Renal cortex interstitium (tissue), 11 donors: ENCODE data around the gene ICE1. TPM values are rescaled to one million over a fixed set of nuclear protein-coding genes. Genes with fewer than 3 reads are reported as not detected.
"Not testable (repeated sequence)": the region's sequence is repeated elsewhere in the genome, so short reads cannot be mapped to it uniquely, and the experiment has no call there.

ENCODE experiments used
- DNase-seq, 11 donors: peaks; one replicate each; pipeline ENCODE4 v3.0.0-alpha.2; 2013; ENCODE audit warnings: low read depth in 9 of 11, low spot score in 4 of 11; ENCODE audit errors: extremely low read depth in 1 of 11
- polyA plus RNA-seq, 3 donors: library from polyadenylated mRNA; unstranded; fragments of 120-200 nt; gene quantifications; one replicate each; pipeline ENCODE4 v1.2.1, GENCODE V29; 2013; ENCODE audit not compliant: insufficient read length in 3 of 3

The ICE1 gene
- polyA plus RNA-seq, 3 donors: 33.4 to 42.6 (median 38.4) TPM

- no peak for DNase-seq
Observed at GRCh38 chr5:5424736-5425135, 2.3 kb downstream of the ICE1 start.

GRCh38 chr5:5430136-5430535, 7.7 kb downstream of the ICE1 start:
- DNase-seq: no peak

- DNase-seq: no peak
Observed at GRCh38 chr5:5432020-5432707, 9.7 kb downstream of the ICE1 start.

- DNase-seq: no peak
Observed at GRCh38 chr5:5436203-5436760, 13.8 kb downstream of the ICE1 start.

- no peak for DNase-seq
Observed at GRCh38 chr5:5437227-5438172, 15.0 kb downstream of the ICE1 start.

- no peak for DNase-seq
Observed at GRCh38 chr5:5451863-5452262, 29.4 kb downstream of the ICE1 start.

DNA sequence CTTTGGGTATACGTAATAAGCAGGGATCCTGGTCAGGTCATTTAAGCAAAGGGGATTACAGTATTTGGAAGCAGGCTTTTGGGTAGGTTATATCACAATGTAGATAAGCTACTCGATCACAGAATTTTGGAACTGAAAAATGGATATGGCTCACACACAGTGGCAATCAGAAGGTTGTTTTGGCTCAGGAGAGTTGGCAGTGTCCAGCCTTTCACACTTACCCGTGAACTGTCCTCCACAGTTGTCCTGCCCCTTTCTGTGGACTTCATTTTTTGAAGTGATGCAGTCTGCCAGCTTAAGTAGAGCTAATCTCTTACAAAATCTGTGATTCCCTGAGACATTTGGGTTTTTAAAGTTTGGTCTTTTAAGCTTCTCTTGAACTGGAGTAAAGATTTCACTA, 30.7 kb downstream of the ICE1 start:
- DNase-seq: no peak

GRCh38 chr5:5454391-5454790, 31.9 kb downstream of the ICE1 start:
- no peak for DNase-seq

DNA sequence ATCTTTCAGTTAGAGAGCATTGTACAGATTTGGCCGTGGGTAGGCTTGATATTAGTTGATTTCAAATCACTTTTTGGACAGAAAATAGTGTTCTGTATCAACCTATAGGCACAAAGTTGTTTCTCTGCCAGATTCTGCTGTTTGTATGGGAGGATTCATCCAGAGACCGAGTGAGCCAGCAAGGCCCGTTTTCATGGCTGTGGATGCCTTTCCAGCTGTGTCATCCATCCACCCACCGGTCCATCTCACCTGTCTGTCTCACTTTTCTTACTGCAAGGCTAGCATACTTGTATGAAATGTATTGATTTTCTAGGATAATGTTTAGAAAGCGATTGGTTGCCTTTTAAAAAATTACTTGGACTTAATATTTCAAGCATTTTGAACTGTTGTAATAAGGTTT, 34.4 kb downstream of the ICE1 start:
- no peak for DNase-seq

- no peak for DNase-seq
Observed at GRCh38 chr5:5460311-5460710, 37.8 kb downstream of the ICE1 start.

DNA sequence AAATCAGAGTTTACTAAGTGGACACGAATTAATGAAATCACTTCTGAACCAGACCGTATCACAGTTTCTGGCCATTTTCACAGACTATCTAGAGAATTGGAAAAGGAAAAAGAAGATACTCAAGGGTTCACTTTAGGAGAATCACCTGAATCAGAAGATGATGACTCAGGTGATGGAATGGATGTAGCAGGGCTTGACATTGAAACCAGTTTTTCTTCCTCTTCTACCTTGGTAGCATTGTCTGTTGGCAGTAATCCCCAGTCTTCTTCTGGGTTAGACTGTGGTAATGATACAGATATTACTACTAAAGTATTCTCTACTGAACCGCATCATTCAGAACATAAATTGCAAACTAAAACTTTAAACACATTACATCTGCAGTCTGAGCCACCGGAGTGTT, 38.5 kb downstream of the ICE1 start:
- no peak for DNase-seq

DNA sequence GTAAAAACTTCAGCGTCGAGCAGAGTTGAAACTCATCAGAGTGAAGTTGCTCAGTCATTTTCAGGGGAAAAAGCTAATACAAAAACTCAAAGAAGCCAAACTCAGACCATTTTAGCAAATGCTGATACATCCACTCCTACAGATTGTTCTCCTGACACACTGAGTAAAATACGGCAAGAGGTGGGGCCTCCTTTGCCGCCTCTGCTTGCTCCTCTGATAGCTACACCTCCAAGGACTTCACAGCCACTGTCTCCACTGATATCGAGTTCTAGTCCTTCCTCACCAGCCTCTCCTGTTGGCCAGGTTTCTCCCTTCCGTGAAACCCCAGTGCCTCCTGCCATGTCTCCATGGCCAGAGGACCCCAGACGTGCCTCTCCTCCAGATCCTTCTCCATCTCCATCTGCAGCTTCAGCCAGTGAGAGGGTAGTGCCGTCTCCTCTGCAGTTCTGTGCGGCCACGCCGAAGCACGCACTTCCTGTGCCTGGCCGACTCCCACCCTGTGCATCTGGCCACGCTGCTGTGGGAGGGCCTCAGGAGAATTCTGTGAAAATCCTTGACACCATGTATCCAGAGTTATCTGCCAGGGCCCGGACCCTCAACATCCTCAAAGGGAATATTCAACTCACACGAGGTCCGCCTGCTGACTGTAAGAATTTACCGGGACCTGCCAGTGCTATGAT, 41.7 kb downstream of the ICE1 start:
- DNase-seq: no peak

- DNase-seq: no peak
Observed at GRCh38 chr5:5466227-5466626, 43.8 kb downstream of the ICE1 start.

DNA sequence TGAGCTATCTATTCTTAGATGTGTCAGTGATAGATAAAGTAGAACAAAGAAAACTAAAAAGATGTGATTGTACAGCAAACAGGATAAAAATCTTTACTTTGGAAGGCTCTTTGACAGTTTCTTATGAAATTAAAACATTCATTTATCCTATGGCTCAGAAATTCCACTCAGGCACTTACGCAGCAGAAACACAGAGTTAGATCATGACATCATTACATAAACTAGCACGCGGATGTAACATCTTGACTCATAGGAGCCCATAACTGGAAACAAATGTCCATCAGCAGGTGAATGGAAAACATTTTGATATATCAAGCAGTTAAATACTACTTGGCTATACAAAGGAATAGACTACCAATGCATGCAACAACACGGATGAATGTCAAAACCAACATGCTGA, 45.3 kb downstream of the ICE1 start:
- no peak for DNase-seq

DNA sequence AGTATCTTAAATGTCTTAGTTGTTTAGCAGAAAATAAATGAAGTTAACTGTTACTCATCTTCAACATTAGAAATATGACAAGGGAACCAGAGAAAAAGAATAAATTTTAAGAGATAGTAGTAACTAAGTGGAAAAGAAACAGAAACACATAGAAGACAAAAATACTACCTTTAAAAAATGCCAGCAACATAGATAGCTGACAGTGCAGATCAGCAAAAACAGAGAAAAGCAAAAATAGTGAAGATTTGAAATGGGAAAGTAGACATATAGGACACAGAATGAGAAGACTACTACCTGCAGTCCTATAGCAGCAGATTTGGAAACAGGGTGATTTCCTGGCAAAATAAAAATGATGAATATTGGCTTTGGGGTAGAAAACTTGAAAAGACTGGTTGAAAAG, 48.5 kb downstream of the ICE1 start:
- no peak for DNase-seq

DNA sequence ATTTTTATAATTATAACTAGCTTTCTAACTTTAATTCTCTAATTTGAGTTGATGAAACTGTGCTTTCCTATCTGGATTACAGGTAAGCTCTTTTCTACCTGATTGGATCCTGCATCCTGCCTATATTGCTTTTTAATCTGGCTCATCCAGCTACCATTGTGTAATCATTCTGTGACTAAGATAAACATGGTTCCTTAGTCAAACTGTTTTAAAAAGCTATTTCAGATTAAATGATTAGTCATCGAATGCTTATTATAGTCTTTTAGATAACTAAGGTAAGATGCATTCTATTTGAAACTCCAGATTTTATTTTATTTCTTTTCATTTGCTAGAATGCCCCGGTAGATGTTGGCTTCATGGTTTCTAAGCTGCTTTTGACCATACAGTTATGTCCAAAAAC, 50.7 kb downstream of the ICE1 start:
- DNase-seq: no peak

GRCh38 chr5:5474961-5475360, 52.5 kb downstream of the ICE1 start:
- no peak for DNase-seq

DNA sequence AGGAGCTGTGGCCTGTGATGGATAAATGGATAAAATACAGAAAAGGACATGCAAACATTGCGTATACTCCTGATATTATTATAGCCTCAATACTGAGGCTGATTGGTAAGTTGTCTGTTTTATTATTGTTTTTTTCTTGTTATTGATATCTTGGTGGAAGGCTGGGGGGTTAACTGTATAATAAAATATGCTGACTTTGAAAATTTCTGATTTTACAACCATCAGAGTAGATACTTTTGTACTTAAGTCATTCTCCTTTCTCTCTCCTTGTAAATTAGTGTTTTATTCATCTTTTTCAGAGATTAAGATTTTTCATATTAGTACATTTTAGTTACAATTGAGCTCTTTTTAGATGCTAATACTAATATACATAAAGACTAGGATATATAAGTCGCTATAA, 53.5 kb downstream of the ICE1 start:
- no peak for DNase-seq

DNA sequence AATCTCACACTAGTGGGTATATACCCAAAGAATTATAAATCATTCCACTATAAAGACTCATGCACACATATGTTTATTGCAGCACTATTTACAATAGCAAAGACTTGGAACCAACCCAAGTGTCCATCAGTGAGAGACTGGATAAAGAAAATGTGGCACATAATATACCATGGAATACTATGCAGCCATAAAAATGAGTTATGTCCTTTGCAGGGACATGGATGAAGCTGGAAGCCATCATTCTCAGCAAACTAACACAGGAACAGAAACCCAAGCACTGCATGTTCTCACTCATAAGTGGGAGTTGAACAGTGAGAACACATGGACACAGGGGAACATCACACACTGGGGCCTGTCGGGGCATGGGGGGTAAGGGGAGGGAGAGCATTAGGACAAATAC, 57.1 kb downstream of the ICE1 start:
- not testable (repeated sequence) for DNase-seq
